Activated CD4-positive, CD25-positive, alpha-beta regulatory T cell treated with anti-CD3 and anti-CD28 coated beads, Interleukin-2, amount 50 U/mL, for 24 hours (primary cell): ENCODE data around the gene MCC.

Source experiments
- ATAC-seq, 2 donors: fragments of 150-1000 bp; cut with Tn5 transposase; one replicate each; pipeline ENCODE4 v1.10.0; 2021; ENCODE audit warnings: mild to moderate bottlenecking in 1 of 2, moderate library complexity in 1 of 2

Gene MCC

DNA sequence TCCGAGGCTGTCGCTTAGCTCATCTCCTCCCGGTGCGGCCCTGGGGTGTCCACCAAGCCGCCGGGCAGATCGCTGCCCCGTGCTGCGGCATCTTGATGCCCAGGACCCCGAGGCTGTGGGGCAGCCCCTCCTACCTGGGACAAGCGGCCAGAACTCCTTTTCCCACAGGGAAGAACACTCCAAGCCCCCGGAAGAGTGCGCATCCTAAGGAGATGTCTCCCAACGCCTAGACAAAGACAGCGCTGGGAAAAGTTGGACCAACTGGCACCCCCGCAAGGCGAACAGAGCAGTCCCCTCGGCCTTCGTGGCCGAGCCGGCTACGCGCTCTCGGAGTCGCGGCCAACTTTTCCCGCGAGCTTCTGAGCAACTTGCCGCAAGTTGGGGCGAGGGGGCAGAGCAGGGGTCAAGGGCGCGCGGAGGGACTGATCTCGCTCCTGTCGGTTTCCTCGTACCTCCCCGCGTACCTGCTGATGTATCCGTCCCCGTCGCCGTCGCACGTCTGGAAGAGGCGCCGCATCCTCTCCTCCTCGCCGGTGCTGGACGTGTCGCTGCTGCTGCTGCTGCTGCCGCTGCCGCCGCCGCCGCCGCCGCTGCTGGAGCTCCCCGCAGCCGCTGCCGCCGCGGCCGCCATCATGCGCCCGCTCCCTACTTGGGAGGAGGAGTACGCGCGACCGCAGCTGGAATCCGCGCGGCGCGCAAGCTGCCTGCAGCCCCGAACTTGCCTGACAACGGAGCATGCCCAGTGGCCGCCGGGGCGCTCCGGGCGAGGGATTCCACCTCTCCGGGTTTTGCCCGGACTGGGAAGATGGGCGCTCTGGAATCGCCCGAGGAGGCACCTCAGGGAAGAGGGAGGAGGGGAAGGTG, at the start of gene MCC:
TSS of gene MCC (minus strand) at position 673 of the 864 bp plus-strand sequence.
- ATAC-seq = peak; percentile 34 to 48

DNA sequence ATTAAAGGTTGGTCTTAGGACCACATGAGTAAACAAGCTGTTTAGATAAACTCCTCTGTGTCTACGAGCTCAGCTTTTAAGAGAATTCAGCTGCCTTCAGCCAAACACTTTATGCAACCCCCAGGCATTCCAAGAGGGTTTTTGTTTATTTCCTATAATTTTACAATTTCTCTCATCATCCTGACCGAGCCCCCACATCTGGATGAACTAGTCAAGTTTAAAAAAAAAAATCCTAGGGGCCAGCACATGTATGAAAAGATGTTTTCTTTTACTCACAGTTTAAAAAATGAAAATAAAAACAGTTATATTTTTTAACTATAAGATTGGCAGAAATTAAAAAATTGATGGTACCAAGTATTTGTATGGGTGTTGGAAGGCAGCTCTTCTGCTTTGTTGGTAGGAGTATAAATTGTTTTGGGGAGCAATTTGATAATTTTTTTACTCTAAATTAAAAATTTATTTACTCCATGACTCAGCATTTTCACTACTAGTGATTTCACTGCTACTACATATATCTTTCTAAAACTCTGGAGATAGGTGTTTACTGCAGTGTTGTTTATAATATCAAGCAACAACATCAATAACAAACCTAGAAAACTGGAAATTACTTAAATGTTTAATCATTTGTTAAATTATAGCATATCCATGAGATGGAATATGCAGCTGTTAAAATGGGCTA, 43.4 kb upstream of the MCC start:
- ATAC-seq = no peak

DNA sequence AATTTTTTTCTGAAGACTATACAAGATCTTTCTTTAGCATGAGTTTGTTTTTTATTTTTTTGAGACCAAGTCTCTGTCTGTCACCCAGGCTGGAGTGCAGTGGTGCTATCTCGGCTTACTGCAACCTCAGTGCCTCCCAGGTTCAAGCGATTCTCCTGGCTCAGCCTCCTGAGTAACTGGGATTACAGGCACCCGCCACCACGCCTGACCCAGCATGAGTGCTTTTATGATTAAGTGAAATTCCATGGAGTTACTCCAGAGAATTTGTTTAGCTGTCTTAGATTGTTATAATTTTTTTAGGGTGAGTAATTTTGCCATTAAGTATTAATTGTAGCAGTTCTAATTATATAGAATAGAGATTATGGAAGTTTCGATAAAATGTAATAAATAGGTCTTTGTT, 39.5 kb upstream of the MCC start:
- no peak for ATAC-seq

DNA sequence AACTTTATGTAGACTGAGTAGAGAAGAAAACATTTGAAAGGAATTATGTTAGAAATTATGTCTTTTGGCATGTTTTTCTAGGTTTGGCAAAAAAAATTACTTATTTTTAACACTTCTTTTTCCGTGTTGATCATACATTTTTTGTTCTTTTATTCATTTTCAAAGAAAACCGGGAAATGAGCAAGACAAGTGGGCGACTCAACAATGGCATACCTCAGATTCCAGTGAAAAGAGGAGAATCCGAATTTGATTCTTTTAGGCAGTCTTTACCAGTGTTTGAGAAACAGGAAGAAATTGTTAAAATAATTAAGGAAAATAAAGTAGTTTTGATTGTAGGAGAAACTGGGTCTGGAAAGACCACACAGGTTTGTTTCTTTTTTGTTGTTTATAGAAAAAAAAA, 38.2 kb upstream of the MCC start:
- ATAC-seq = no peak

DNA sequence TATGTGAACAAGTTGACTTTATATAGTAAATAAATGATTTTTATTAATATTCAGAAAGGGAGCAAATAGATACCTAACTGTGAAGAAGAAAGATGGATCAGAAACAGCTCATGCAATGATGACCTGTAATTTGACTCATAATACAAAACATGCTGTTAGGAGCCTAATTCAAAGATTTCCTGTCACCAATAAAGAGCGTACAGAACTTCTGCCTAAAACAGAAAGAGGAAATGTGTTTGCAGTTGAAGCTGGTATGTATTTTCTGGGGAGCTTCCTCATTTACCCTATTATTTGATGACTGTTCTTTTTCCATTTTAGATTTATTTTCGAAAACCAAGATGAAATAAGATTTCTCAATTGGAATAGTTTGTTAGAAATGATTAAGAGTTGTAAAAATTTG, 36.7 kb upstream of the MCC start:
- ATAC-seq = peak; percentile 67 to 70

DNA sequence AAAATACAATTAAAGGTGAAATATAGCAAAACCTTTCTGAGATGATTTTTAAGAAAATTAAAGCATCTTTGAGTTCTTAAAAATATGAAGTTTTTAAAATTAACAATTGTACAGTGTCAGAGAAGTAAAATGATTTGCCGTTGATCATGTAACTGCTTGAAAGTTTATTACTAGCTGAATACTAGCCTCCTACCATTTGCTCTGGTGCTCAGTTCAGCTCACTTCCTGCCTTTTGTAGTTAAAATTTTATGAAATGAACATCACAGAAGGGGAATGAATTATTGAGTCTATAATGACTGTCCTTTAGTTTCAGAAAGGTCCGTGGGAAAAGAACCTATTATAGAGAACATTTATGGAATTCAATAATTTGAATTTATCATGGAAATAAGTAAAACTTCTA, 34.9 kb upstream of the MCC start:
- ATAC-seq = no peak

DNA sequence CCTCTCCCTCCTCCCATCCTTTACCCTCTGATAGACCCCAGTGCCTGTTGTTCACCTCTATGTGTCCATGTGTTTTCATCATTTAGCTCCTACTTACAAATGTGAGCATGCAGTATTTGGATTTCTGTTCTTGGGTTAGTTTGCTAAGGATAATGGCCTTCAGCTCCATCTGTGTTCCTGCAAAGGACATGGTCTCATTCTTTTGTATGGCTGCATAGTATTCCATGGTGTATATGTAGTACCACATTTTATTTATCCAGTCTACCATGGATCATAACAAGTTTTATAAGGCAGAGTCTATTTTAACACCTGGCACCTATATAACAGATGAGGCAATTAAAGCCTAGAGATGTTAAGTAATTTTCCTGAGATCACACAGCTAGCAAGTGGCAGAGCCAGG, 32.6 kb upstream of the MCC start:
- no peak for ATAC-seq

DNA sequence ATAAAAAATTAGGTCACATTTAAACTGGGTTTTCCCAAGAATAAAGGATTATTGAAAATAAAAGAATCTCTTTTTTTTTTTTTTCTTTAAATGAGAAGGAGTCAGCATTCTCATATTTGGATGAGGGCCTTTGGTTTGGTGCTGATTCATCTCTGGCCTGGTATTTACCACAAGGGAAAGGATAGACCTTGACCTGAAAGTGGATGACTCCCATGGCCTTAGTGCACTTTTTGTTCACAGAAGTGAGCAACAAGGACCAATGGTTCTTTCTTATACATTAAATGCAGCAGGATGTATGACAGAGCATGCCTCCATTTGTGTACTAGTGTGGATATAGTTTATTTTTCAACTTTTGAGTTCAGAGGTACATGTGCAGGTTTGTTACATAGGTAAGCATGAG, 32.2 kb upstream of the MCC start:
- peak; percentile 62 to 79 for ATAC-seq

DNA sequence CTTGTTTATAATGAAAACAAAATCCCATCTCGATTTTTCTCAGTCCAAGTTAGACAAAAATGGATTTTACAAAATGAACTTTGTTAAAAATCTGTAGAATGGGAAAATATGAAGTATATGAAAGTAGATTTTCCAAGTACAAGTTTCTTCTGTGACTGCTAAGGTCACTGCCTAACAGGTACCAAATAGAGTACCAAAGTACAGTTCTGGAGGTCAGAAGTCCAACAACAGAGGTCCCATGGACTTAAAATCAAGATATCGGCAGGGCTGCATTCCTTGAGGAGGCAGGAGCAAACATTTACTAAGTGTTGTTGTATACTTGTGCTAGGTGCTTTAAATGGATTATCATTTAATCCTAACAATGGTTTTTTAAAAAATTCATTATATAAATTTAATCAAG, 31.2 kb upstream of the MCC start:
- ATAC-seq = no peak

DNA sequence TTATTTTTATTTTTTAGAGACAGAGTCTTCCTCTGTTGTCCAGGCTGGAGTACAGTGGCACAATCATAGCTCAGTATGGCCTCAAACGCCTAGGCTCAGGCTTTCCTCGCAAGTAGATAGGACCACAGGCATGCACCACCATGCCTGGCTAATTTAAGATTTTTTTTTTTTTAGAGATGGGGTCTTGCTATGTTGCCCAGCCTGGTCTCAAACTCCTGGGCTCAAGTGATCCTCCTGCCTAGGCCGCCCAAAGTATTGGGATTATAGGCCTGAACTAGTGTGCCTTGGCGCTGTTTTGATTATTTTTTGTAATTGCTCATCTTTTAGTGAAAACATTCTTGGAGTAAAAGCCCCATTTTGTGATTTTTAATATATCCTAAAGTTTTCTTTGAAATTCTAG, 30.6 kb upstream of the MCC start:
- ATAC-seq = no peak

DNA sequence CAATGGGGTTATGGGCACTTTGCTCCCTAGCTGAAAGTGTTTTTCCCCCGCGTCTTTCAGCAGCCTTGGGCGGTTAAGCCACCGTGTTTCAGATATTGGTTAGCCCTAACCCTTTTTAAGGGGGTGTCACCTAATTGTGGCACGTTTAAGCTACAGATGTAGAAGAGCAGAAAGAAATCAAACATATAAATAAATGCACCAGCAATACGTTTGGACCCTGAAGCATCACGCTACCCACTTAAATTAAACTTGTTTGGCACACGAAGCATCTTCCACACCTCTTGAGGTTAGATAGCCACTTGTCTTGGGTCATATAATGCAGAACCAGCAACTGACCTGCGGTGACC, 26.0 kb upstream of the MCC start:
- ATAC-seq = no peak

DNA sequence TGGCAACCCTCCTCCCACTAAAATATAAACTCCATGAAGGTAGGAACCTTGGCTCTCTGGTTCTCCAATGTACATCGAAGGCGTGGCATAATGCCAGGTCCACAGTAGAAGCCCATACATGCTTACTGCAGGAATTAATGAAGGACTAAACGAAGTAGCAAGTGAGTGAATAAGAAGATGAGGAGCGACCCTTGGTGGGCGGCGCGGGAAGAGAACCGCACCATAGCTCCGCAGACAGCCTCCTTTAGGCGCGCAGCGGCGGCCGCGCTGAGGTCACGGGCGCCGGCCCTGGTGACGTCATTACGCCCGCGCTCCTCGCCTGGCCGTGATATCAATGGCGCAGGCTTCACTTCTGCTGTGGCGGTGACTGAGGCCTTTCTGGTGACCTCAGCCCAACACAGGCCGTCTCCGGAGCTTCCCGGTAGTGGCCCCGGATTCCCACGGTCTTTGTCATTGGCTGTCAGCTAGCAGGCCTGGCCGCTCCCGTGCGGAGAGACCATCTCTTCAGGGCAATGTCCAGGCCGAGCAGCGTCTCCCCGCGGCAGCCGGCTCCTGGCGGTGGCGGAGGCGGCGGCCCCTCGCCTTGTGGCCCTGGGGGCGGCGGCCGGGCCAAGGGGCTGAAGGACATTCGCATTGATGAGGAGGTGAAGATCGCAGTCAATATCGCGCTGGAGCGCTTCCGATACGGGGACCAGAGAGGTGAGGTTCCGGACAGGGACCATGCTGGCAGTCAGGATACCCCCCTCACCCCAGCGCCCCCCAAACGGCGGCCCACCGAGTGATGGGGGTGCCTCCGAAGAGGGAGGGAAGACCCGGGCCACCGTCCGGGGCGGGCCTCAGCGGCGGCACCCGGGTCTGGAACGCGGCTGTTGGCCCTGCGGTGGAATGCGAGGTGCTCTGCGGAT, 25.4 kb upstream of the MCC start, which contains the start of gene YTHDC2:
TSS of gene YTHDC2 (plus strand) at position 311 of the 905 bp plus-strand sequence. CDS start at position 513, 202 bp downstream.
- ATAC-seq = peak; percentile 99

DNA sequence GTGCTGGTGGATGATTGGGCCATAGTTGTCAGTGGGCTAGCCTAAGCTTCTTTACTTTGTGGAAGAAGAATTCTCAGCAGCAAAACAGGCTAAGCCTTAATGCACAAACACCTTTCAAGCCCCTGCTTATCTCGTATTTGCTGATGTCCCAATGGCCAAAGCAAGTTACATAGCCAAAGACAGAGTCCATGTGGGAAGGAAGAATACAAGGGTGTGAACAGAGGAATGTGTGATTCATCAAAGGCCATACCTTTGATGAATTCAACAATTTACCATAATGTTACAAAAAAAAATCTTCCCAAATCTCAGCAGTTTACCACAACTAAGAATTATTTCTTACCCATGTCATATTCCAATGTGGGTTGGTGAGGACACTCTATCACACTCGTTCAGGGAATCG, 24.1 kb upstream of the MCC start:
- ATAC-seq = no peak

DNA sequence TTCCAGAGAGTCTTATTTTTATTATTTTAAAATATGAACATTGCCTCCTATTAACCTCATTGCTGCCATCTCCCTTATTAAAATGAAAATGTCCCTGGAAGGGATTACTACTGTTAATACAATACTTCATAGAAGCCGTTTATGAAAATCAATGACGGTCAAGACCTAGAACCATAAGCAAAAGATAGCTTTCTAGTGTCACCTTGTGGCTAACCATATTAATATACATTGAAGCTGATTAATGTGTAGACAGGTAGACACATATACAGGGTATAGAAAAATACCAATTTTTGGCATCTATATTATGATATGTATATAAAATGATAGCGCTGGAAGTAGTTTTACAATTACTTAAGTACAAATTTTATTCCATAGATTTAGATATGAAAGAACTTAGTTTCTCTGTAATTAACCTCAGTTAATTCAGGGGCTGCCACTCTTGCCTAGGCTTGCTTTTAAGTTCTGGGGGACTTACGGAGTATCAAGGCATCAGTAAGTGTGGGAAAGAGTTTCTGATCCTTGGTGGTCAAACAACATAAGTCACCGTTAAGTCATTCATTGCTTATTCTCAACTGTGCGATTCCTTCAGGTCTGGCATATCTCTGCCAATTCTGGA, 22.7 kb upstream of the MCC start:
- no peak for ATAC-seq

DNA sequence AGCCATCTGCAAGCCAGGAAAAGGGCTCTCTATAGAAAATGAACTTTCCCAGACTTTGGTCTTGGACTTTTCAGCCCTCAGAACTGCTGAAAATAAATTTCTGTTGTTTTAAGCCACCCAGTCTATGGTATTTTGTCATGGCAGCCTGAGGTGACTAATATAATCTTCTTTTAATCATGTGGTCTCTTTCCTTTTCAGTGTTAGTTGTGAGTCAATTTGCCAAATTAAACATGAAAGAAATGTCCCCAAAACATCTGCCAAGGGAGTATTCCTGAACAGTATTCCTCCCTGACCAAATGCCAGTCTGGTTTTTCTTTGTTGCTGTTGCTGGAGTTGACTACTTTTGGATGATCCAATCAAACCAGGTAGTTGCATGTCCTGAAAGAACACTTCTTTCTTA, 20.5 kb upstream of the MCC start:
- no peak for ATAC-seq

DNA sequence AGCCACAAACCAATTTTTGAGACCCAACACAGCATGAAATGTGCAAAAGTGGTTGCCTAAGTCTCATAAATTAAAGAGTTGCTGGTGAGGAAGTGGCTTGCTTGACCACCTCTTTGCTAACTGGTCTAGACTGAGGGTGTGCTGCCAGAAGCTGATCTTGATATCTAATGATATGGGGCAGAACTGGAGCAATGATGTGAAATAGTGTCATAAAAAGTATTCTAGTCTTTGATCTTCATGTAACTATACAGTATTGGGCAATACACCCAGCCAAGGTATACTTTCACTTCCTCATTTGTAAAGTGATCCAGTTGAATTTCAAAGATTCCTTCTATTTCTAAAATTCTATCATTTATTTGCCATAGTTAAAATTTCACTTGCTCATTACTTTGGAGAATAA, 19.3 kb upstream of the MCC start:
- ATAC-seq = no peak

DNA sequence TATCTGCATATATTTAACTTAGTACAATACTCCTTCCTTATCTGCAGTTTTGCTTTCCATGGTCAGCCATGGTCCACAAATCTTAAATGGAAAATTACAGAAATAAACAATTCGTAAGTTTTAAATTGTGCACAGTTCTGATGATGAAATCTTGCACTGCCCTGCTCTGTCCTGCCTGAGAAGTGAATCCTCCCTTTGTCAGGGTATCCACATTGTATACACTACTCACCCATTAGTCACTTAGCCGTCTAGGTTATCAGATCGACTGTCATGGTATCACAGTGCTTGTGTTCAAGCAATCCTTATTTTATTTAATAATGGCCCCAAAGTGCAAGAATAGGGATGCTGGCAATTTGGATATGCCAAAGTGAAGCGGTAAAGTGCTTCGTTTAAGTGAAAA, 16.9 kb upstream of the MCC start:
- ATAC-seq = no peak

DNA sequence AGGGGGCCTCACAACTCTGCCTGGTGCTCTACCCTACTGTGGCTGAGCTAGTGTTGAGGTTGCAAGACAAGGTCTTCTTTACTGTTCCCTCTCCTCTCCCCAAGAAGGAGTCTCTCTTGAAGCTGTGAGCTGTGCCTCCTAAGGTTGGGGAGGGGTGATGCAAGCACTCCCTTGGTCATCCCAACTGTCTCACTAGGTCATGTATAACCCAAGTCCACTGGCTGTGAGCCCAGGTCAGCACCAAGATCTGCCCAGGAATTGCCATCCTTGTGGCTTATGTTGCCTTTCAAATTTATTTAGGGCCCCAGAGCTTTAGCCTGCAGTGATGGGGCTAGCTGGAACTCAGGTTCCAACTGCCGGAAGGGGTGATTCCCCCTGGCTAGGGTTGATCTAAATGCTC, 14.9 kb upstream of the MCC start:
- ATAC-seq = no peak

DNA sequence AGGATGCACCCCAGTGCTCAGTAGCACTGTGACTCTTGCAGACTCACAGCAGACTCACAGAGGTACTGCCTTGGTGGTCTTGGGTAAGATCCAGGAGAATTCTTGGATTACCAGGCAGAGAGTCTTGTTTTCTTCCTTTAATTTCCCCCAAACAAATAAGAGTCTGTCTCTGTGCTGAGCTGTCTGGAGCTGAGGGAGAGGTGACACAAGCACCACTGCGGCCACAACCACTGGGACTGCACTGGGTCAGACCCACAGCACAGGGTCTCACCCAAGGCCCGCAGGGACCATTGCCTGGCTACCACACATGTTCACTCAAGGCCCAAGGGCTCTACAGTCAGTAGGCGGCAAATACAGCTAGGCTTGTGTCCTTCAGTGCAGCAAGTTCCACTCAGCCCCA, 13.8 kb upstream of the MCC start:
- ATAC-seq = no peak

DNA sequence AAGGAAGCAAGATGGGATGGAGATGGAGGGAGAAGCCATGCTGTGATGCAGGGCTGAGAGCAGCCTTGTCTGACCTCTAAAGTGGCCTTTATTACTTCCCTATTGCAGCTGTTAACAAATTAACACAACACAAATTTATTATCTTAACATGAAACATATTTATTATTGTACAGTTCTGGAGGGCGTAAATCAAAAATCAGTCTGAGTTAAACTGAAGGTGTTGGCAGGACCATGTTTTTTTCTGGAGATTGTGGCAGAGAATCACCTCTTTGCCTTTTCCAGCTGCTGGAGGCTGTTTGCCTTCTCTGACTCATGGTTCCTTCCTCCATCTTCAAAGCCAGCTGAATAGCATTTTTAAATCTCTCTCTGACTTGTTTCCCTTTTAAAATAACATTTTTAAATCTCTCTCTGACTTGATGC, 7.2 kb upstream of the MCC start:
- no peak for ATAC-seq

DNA sequence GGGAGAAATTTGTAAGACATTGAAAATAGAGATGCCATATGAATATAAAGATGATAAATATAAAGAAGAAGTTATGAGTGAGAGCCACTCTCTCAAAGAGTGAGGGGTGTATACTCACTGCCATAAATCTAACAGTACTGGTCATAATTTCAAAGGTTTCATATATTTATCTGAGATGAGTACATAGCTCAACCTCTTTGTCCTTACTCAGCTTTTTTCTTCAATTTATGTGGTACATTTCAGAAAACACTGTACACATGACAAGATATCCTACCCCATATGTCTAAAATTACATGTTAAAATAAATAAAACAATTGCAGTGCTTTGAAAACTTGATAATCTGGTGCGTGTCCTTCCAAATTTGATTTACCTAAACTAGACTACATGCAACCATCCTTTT, 5.2 kb upstream of the MCC start:
- no peak for ATAC-seq

DNA sequence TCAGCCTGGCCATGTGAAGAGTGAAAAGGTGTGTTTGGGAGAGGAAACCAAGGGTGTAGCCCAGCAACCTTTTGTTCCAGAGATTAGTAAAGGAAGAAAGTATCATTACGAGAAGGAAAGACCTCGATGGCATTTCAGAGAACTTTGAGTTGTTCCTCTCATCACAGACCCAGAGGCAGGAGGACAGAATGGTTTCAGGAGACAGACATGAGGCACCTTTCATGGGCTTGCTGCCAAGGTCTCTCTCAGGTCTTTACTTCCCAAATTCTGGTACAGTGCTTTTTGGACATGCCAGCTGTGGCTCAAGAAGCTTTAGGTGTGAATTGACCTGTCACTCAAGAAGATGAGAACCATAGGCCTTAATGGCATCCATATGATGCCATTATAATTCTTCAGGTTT, 2.8 kb upstream of the MCC start:
- ATAC-seq = no peak

DNA sequence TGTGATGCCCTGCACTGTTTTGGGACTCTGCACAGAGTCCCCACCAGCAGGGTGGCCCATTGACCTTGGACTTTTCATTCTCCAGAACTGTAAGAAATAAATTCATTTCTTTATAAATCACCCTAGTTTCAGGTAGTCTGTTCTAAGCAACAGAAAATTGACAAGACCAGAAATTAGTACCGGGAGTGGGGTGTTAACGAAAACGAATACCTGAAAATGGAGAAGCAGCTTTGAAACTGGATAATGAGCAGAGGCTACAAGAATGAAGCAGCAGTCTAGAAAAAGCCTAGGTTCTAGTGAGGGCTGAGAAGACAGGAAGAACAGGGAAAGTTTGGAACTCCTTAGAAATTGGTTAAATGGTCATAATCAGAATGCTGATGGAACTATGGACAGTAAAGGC, 2.1 kb upstream of the MCC start:
- no peak for ATAC-seq
